WTC11 (cell line): Measurements from ENCODE around the gene TRIM46. TPM values are rescaled to one million over a fixed set of nuclear protein-coding genes. Genes with fewer than 3 reads are reported as not detected.
"Not testable (repeated sequence)": the region's sequence is repeated elsewhere in the genome, so short reads cannot be mapped to it uniquely, and the experiment has no call there.

Source experiments
- ATAC-seq: fragments of 200-7000 bp; cut with Tn5 transposase; 2 replicates; pipeline ENCODE4 v1.10.0; 2021; ENCODE audit warnings: mild to moderate bottlenecking, moderate library complexity
- CTCF ChIA-PET: fragments of 300-600 bp; sonication (Branson Sonifier 250); formaldehyde crosslinking; loops from one replicate; lab custom pipeline; 2021; ENCODE audit warnings: antibody characterized with exemption; lab: Charles Lee
- POLR2A ChIA-PET: fragments of 350-600 bp; sonication (Branson Sonifier 250); formaldehyde crosslinking; loops from one replicate; lab custom pipeline; 2021; ENCODE audit warnings: antibody characterized with exemption; lab: Charles Lee
- DNase-seq: peaks from one replicate; pipeline ENCODE4 v3.0.0; 2021; ENCODE audit warnings: low spot score
- H3K27ac Mint-ChIP-seq: 2 replicates; pipeline ENCODE4 v1.8.0; 2021; ENCODE audit warnings: mixed read lengths
- H3K27me3 Mint-ChIP-seq: 2 replicates; pipeline ENCODE4 v1.8.0; 2021; ENCODE audit warnings: low read depth, mild to moderate bottlenecking, moderate library complexity, mixed read lengths
- H3K36me3 Mint-ChIP-seq: 2 replicates; pipeline ENCODE4 v1.8.0; 2021; ENCODE audit warnings: mixed read lengths
- H3K4me1 Mint-ChIP-seq: 2 replicates; pipeline ENCODE4 v1.8.0; 2022; ENCODE audit warnings: mixed read lengths
- H3K4me3 Mint-ChIP-seq: 2 replicates; pipeline ENCODE4 v1.8.0; 2021; ENCODE audit warnings: mild to moderate bottlenecking, moderate library complexity, mixed read lengths
- H3K9me3 Mint-ChIP-seq: 2 replicates; pipeline ENCODE4 v1.8.0; 2021; ENCODE audit warnings: mixed read lengths
- CBFB ChIP-seq: sonication (generic); formaldehyde crosslinking; IDR thresholded peaks from 2 replicates; pipeline ENCODE4 v1.8.1; 2022; ENCODE audit warnings: mild to moderate bottlenecking, low read depth, missing genetic modification reagents
- ESRRA ChIP-seq: sonication (generic); formaldehyde crosslinking; IDR thresholded peaks from 2 replicates; pipeline ENCODE4 v1.8.1; 2022; ENCODE audit warnings: mild to moderate bottlenecking, missing genetic modification reagents, borderline replicate concordance
- FOXK1 ChIP-seq: sonication (generic); formaldehyde crosslinking; IDR thresholded peaks from 2 replicates; pipeline ENCODE4 v1.8.0; 2022; ENCODE audit warnings: mild to moderate bottlenecking, moderate library complexity, missing genetic modification reagents
- FOXP1 ChIP-seq: sonication (generic); formaldehyde crosslinking; IDR thresholded peaks from 2 replicates; pipeline ENCODE4 v1.8.0; 2022; ENCODE audit warnings: missing genetic modification reagents, mild to moderate bottlenecking, moderate library complexity, borderline replicate concordance
- JUN ChIP-seq: sonication (generic); formaldehyde crosslinking; IDR thresholded peaks from 2 replicates; pipeline ENCODE4 v1.8.0; 2023; ENCODE audit warnings: mild to moderate bottlenecking, missing genetic modification reagents
- KAT7 ChIP-seq: sonication (generic); formaldehyde crosslinking; IDR thresholded peaks from 2 replicates; pipeline ENCODE4 v1.8.1; 2023; ENCODE audit warnings: missing genetic modification reagents, mild to moderate bottlenecking, borderline replicate concordance
- SOX15 ChIP-seq: fragments of 250-450 bp; sonication (Bioruptor Pico); IDR thresholded peaks from 2 replicates; pipeline ENCODE4 v1.9.0; 2021; ENCODE audit warnings: mild to moderate bottlenecking
- TEAD4 ChIP-seq: sonication (generic); formaldehyde crosslinking; IDR thresholded peaks from 2 replicates; pipeline ENCODE4 v1.8.0; 2022; ENCODE audit warnings: mild to moderate bottlenecking, missing genetic modification reagents
- ZBTB21 ChIP-seq: sonication (generic); formaldehyde crosslinking; IDR thresholded peaks from 2 replicates; pipeline ENCODE4 v1.8.1; 2023; ENCODE audit warnings: mild to moderate bottlenecking, missing genetic modification reagents, borderline replicate concordance
- ZNF232 ChIP-seq: sonication (generic); formaldehyde crosslinking; IDR thresholded peaks from 2 replicates; pipeline ENCODE4 v1.8.0; 2022; ENCODE audit warnings: mild to moderate bottlenecking, missing genetic modification reagents
- ZNF416 ChIP-seq: fragments of 250-450 bp; sonication (Bioruptor Pico); IDR thresholded peaks from 2 replicates; pipeline ENCODE4 v1.9.0; 2021; ENCODE audit warnings: mild to moderate bottlenecking, inconsistent platforms
- total RNA-seq: library from RNA; stranded (reverse); gene quantifications from 3 replicates; pipeline ENCODE4 v1.2.3, GENCODE V29; 2021
- TF ChIP-seq, protein P1 (sequence below): sonication (generic); formaldehyde crosslinking; IDR thresholded peaks from 2 replicates; pipeline ENCODE4 v1.8.0; 2022; ENCODE audit warnings: missing genetic modification reagents
- TF ChIP-seq, protein P2 (sequence below): sonication (generic); formaldehyde crosslinking; conservative IDR thresholded peaks from 2 replicates; pipeline ENCODE4 v1.8.1; 2022; ENCODE audit warnings: mild to moderate bottlenecking, missing genetic modification reagents
- TF ChIP-seq, protein P3 (sequence below): sonication (generic); formaldehyde crosslinking; IDR thresholded peaks from 2 replicates; pipeline ENCODE4 v1.8.0; 2022; ENCODE audit warnings: mild to moderate bottlenecking, missing genetic modification reagents
- TF ChIP-seq, protein P4 (sequence below): sonication (generic); formaldehyde crosslinking; IDR thresholded peaks from 2 replicates; pipeline ENCODE4 v1.8.0; 2022; ENCODE audit warnings: mild to moderate bottlenecking, missing genetic modification reagents
- TF ChIP-seq, protein P5 (sequence below): sonication (generic); formaldehyde crosslinking; IDR thresholded peaks from 2 replicates; pipeline ENCODE4 v1.8.1; 2023; ENCODE audit warnings: mild to moderate bottlenecking, missing genetic modification reagents, moderate library complexity

Gene TRIM46
- total RNA-seq, 1 experiment from 2014 or later = 22.1 TPM

DNA sequence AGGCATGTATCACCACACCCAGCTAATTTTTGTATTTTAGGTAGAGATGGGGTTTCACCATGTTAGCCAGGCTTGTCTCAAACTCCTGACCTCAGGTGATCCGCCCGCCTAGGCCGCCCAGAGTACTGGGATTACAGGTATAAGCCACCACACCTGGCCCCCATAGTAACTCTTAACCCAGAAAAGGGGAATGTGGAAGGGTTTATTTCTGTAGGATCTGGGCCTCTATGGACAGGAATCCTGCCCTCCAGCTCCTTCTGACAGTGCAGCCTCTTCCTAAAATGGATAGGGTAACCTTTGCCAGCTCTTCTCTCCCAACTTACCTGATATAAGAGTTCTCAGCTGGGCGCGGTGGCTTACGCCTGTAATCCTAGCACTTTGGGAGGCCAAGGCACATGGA is 11.0 kb upstream of the TRIM46 start:
- ATAC-seq, H3K9me3 Mint-ChIP-seq, H3K36me3 Mint-ChIP-seq, H3K27ac Mint-ChIP-seq, POLR2A ChIA-PET, DNase-seq, H3K27me3 Mint-ChIP-seq, H3K4me3 Mint-ChIP-seq: not testable (repeated sequence)
- peaks cover 17% of the 10 kb centered on the region for H3K4me1 Mint-ChIP-seq
- CTCF ChIA-PET = interaction anchor here (0.7 to 1.0 kb wide), 3 partner anchors 10 to 93 kb away, joined by 3 to 7 read pairs (median 3); no protein-coding TSS in a partner anchor

DNA sequence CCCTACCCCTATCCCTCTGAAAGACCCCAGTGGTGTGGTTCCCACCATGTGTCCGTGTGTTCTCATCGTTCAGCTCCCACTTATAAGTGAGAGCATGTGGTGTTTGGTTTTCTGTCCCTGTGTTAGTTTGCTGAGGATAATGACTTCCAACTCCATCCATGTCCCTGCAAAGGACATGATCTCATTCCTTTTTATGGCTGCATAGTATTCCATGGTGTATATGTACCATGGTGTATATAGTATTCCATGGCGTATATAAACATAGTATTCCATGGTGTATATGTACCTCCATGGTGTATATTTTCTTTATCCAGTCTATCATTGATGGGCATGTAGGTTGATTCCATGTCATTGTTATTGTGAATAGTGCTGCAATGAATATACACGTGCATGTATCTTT is 9.9 kb upstream of the TRIM46 start:
- not testable (repeated sequence) for ATAC-seq, H3K4me3 Mint-ChIP-seq, H3K9me3 Mint-ChIP-seq, H3K27ac Mint-ChIP-seq, H3K36me3 Mint-ChIP-seq, H3K27me3 Mint-ChIP-seq, DNase-seq
- POLR2A ChIA-PET = interaction anchor here (0.6 kb wide), 1 partner anchor 86 kb away, joined by 4 read pairs; no protein-coding TSS in a partner anchor
- peaks cover 17% of the 10 kb centered on the region for H3K4me1 Mint-ChIP-seq
- CTCF ChIA-PET = interaction anchor here (1.3 kb wide), 1 partner anchor 9 kb away, joined by 4 read pairs; the partner anchor contains the start of gene KRTCAP2

DNA sequence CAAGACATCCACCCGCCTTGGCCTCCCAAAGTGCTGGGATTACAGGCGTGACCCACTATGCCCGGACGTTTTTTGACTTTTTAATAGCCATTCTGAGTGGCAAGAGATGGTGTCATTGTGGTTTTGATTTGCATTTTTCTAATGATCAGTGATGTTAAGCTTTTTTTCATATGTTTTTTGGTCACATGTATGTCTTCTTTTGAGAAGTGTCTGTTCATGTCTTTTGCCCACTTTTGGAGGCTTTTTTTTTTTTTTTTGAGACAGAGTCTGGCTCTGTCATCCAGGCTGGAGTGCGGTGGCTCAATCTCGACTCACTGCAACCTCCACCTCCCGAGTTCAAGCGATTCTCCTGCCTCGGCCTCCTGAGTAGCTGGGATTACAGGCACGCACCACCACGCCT is 9.0 kb upstream of the TRIM46 start:
- ChIA-PET CTCF (interaction anchor here (0.7 to 12.2 kb wide), 3 partner anchors 8 to 74 kb away, joined by 3 to 605 read pairs (median 4); partner anchors contain the start of gene KRTCAP2), POLR2A (interaction anchor here (0.6 kb wide), 1 partner anchor 85 kb away, joined by 4 read pairs; no protein-coding TSS in a partner anchor)
- H3K27ac Mint-ChIP-seq, H3K27me3 Mint-ChIP-seq, DNase-seq, H3K4me3 Mint-ChIP-seq, H3K9me3 Mint-ChIP-seq, ATAC-seq: not testable (repeated sequence)
- peaks cover 10% of the 10 kb centered on the region for H3K36me3 Mint-ChIP-seq
- peaks cover 17% of the 10 kb centered on the region for H3K4me1 Mint-ChIP-seq

DNA sequence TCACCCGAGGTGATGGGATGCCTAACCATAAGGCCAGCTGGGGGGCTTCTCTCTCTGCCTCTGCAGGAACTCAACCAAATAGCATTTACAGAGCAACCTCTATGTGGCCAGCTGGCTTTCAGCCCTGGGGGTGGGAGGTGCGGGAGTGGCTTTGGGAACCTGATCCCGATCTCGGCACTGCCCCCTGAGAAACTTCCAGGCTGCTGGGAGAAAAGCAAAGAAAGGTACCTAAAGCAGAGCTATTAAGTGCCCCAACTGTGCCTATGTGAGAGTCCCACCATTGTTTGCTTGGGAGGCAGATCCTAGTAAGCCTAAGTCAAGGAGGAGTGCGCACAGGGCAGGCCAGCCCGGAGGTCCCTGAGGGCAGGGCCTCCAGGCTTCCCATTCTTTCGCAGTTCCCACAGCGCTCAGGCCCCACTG is 7.6 kb upstream of the TRIM46 start:
- Mint-ChIP-seq H3K36me3 (peaks cover 16% of the 10 kb centered on the region), H3K27me3 (no peaks in the 10 kb centered on the region; the same call in 1 of the 2 replicates), H3K4me3 (peak overlapping the region; percentile 73), H3K27ac (peak overlapping the region; percentile 94), H3K9me3 (peaks cover 4% of the 10 kb centered on the region), H3K4me1 (peaks cover 17% of the 10 kb centered on the region)
- peak; percentile 23 for ATAC-seq
- TF ChIP-seq TEAD4 (0 out of 2 replicates have a peak, but pooled peaks have one; percentile 14), KAT7 (no peak)
- peak; percentile 51 for DNase-seq
- CTCF ChIA-PET = interaction anchor here (0.7 to 12.2 kb wide), 25 partner anchors 9 to 210 kb away, joined by 3 to 605 read pairs (median 25); partner anchors contain the start of genes ADAM15, DPM3, EFNA1 and EFNA4
- POLR2A ChIA-PET = interaction anchor here (0.9 to 1.6 kb wide), 4 partner anchors 30 to 74 kb away, joined by 3 read pairs; partner anchors contain the start of gene SLC50A1

DNA sequence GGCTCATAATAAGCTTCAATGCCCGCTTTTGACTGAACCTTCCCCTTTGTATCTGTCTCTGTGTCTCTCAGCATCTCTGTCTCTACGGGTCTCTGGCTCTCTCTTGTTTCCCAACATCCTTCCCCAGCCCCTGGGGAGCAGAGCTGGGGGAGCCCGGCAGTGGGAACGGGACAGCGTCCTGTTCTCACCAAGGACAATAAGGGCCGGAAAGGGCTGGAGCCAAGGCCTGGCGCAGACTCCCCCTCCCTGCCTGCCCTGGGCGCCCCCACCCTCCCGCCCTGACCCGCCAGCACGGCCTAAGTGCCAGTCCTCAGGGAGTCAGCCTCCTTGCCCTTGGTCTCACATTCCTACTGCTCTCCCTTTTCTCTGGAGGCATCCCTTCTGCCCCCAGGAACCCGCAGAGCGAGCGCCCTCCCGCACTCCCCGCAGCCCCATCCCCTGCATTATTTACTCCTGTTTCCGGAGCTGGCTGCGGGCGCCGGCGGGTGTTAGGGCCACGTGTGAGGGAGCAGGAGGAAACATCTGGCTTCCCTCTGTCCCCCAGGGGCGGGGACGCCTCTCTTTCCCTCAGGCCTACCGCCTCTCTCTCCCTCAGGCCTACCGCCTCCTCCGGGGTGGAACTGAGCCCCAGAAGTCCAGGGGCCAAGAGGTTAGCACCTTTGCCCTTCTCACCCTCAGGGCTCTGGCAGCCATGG is 7.0 kb upstream of the TRIM46 start:
- no peaks in the 10 kb centered on the region; the same call in 1 of the 2 replicates for H3K27me3 Mint-ChIP-seq
- peak; percentile 29 for ATAC-seq
- H3K27ac Mint-ChIP-seq = peak overlapping the region; percentile 94
- ChIA-PET POLR2A (interaction anchor here (1.0 to 1.6 kb wide), 6 partner anchors 29 to 102 kb away, joined by 3 to 4 read pairs (median 3); partner anchors contain the start of gene SLC50A1), CTCF (interaction anchor here (0.6 to 12.2 kb wide), 52 partner anchors 9 to 607 kb away, joined by 3 to 605 read pairs (median 8); partner anchors contain the start of genes ADAM15, CKS1B, DPM3 and EFNA1)
- H3K36me3 Mint-ChIP-seq = peaks cover 16% of the 10 kb centered on the region
- TF ChIP-seq ZNF232 (peak; percentile 40; the same call in 1 of the 2 replicates), FOXP1 (CRISPR knock-in tag) (peak; percentile 81; the same call in 1 of the 2 replicates), SOX15 (no peak), ESRRA (CRISPR knock-in tag) (no peak), JUN (no peak), FOXK1 (peak; percentile 75), ZNF416 (CRISPR knock-in tag) (no peak), ZBTB21 (CRISPR knock-in tag) (0 out of 2 replicates have a peak, but pooled peaks have one; percentile 57), CBFB (CRISPR knock-in tag) (0 out of 2 replicates have a peak, but pooled peaks have one; percentile 56)
- TF ChIP-seq, protein P1, sequence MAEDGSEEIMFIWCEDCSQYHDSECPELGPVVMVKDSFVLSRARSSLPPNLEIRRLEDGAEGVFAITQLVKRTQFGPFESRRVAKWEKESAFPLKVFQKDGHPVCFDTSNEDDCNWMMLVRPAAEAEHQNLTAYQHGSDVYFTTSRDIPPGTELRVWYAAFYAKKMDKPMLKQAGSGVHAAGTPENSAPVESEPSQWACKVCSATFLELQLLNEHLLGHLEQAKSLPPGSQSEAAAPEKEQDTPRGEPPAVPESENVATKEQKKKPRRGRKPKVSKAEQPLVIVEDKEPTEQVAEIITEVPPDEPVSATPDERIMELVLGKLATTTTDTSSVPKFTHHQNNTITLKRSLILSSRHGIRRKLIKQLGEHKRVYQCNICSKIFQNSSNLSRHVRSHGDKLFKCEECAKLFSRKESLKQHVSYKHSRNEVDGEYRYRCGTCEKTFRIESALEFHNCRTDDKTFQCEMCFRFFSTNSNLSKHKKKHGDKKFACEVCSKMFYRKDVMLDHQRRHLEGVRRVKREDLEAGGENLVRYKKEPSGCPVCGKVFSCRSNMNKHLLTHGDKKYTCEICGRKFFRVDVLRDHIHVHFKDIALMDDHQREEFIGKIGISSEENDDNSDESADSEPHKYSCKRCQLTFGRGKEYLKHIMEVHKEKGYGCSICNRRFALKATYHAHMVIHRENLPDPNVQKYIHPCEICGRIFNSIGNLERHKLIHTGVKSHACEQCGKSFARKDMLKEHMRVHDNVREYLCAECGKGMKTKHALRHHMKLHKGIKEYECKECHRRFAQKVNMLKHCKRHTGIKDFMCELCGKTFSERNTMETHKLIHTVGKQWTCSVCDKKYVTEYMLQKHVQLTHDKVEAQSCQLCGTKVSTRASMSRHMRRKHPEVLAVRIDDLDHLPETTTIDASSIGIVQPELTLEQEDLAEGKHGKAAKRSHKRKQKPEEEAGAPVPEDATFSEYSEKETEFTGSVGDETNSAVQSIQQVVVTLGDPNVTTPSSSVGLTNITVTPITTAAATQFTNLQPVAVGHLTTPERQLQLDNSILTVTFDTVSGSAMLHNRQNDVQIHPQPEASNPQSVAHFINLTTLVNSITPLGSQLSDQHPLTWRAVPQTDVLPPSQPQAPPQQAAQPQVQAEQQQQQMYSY (CRISPR knock-in tag) = 0 out of 2 replicates have a peak, but pooled peaks have one; percentile 39
- TF ChIP-seq, protein P2, sequence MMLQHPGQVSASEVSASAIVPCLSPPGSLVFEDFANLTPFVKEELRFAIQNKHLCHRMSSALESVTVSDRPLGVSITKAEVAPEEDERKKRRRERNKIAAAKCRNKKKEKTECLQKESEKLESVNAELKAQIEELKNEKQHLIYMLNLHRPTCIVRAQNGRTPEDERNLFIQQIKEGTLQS = no peak
- TF ChIP-seq, protein P3, sequence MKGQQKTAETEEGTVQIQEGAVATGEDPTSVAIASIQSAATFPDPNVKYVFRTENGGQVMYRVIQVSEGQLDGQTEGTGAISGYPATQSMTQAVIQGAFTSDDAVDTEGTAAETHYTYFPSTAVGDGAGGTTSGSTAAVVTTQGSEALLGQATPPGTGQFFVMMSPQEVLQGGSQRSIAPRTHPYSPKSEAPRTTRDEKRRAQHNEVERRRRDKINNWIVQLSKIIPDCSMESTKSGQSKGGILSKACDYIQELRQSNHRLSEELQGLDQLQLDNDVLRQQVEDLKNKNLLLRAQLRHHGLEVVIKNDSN = peak; percentile 39; the same call in 1 of the 2 replicates
- TF ChIP-seq, protein P4, sequence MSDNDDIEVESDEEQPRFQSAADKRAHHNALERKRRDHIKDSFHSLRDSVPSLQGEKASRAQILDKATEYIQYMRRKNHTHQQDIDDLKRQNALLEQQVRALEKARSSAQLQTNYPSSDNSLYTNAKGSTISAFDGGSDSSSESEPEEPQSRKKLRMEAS (CRISPR knock-in tag) = peak; percentile 74; the same call in 1 of the 2 replicates
- TF ChIP-seq, protein P5, sequence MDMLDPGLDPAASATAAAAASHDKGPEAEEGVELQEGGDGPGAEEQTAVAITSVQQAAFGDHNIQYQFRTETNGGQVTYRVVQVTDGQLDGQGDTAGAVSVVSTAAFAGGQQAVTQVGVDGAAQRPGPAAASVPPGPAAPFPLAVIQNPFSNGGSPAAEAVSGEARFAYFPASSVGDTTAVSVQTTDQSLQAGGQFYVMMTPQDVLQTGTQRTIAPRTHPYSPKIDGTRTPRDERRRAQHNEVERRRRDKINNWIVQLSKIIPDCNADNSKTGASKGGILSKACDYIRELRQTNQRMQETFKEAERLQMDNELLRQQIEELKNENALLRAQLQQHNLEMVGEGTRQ = peak; percentile 58
- H3K9me3 Mint-ChIP-seq = peaks cover 4% of the 10 kb centered on the region
- peaks cover 17% of the 10 kb centered on the region for H3K4me1 Mint-ChIP-seq
- H3K4me3 Mint-ChIP-seq = peak overlapping the region; percentile 89
- peak; percentile 82 for DNase-seq
